CD4-positive, alpha-beta T cell treated with Interleukin-6 for 4 hours (primary cell): ENCODE measurements around the gene FGFR2.

Experiments used
- DNase-seq: peaks from one replicate; pipeline ENCODE4 v3.0.0-alpha.2; 2020; ENCODE audit warnings: mixed read lengths

Gene FGFR2

DNA sequence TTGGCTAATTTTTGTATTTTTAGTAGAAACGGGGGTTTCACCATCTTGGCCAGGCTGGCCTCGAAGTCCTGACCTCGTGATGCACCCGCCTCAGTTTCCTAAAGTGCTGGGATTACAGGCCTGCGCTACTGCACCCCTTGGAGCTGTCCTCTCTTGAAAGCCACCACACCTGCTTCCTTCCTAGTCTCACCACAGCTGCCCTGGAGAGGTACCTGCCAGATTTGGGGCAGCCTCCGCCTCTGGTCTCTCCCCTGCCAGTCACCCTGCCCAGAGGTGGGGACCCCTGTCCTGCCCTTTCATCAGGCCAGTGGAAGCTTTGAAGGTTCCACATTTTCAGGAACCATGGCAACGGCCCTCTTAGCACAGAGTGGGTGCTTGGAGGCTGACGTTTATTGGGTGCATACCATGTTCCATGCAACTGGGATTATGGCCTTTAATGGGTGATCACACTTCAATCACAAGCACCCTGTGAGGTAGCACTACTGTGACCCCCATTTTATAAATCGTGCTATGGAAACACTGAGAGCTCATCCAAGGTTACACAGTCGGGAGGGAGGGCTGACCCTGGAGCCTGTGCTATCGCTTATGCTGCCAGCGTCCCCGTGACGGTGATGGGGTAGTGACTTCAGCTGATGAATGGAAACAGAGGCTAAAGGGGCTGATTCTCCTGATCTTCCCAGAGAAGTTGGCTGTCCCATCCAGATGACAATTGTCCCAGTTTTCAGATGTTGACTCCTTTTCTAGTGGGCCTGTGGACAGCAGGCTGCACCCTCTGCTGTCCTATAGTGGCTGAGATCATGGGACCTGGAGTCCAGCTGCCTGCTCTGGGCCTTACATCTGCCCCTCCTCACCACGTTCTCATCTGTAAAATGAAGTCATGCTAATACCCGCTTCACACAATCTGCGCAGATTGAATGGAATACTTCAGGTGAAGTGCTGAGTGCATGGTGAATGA lies 11.5 kb upstream of the FGFR2 start:
- DNase-seq, result no peak

DNA sequence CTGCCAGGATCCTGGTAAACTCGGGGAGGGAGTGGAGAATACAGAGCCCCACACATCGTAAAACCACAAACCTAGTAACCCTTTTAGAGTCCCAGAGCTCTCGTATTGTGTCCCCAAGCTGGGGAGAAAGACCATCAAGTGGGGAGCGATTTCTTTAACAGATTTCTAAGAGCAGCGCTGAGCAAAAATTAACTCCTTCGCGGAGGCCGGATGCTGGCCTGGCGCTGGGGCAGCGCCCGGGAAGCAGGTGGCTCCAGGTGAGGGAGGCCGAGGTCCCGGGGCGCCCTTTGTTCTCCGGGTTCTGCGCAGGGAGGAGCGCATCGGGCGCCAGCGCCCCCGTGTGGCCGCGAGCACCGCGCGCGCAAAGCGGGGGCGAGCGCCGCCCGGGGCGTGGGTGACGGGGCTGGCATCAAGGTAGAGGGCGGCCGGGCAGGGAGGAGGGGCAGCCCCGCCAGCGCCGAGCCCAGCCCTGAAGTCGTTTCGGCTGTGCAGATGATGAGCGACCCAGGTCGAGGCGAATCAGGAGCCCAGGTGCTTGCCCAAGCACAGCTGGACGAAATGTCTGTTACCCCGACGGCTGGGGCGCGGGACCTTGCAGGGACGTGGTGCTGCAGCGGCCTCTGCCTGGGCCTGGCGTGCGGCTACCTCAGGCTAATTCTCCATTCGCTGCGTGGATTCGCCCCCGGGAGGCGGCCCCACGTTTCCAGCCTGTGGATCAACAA lies 10.4 kb upstream of the FGFR2 start:
- peak; percentile 12 for DNase-seq

DNA sequence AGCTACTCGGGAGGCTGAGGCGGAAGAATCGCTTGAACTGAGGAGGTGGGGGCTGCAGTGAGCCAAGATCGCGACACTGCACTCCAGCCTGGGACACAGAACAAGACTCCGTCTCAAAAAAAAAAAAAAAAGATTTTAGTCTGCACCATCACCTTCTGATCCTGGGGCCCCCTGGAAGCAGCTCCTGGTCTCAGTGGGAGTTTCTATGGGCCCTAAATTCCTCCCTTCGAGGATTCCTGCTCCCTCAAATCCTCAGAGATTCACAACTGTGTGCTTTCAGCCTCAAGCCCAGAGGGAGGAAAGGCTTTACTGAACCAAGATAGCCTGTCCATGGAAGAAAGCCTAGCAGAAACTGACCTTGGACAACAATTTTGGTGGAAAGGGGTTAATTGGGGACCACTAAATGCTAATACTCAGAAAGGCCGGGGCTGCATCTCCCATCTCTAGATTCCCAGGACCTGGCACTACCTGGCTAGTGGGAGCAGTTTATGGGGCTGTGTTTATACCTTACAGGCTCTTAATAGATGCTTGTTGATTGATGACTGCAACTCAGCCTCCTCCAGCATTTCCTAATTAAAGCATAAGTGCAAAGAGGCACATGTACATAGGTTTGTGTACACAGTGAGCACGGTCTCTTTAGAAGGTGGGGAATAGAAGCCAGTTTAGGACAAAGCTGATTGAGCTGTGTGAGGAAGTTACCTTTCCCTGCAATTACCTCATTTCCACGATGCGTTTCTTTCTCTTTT lies 9.2 kb upstream of the FGFR2 start:
- no peak for DNase-seq

DNA sequence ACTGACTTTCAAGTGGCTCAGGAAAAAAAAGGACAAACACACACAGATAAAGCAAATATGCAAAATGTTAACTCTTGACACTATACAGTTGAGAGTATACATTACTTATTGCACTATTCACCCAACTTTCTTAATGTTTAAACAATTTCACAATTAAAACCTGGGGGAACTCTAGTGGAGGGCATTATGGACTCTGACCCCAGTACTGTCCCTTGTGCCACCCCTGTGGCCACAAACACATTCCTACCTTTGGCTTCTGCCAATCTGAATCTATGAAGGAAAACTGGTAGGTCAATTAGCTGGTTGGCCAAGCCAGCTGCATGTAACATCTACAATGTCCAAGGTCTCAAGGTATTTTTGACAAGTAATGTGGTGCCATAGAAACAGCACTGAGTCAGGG lies 7.5 kb upstream of the FGFR2 start:
- DNase-seq, result no peak

DNA sequence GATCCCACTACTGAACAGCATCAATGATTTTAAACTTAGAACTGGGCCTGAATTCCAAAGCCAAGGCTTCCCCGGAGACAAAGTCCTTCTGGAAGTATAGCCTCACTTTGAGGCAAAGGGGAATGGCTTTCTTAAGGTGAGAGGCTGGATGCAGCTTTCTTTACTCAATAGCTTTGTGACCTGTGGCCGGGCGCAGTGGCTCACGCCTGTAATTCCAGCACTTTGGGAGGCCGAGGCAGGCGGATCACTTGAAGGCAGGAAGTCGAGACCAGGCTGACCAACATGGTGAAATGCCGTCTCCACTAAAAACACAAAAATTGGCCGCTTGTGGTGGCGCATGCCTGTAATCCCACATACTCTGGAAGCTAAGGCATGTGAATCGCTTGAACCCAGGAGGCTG lies 3.2 kb upstream of the FGFR2 start:
- no peak for DNase-seq

DNA sequence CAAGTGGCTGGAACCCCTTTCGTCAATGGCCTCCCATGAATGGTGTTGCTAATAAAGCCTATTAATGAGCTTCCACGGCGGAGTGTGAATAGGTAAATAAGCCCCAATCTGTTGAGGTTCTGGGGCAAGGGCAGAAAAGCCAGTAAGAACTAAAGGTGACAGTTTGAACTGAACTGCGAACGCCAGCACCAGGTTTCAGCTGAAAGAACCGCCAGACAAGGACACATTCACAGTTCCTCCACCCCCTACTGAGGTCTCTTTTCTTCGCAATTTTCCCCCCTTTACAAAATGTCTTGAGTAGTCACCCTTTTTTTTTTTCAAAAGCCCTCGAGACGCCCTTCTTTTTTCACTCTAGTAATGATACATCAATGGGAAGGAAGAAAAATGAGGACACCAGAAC lies 2.4 kb upstream of the FGFR2 start:
- DNase-seq, result no peak

DNA sequence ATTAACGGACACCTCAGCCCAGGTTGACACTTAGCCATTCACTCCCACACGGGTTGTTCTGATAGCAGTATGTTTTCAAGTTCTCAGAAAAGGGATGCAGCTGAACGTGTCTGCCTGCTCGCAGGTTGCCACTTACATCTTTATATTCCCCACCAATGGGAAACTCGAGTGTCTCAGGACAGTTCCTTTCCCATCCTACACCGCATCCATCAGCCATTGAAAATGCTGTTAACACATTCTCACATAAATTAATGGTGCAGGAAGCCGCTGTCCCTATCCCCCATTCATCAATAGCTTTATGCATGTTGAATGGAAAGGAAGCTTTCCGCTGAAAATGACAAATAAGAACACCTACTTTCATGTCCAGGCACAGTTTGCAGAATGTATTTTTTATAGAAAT lies 1.7 kb upstream of the FGFR2 start:
- no peak for DNase-seq

DNA sequence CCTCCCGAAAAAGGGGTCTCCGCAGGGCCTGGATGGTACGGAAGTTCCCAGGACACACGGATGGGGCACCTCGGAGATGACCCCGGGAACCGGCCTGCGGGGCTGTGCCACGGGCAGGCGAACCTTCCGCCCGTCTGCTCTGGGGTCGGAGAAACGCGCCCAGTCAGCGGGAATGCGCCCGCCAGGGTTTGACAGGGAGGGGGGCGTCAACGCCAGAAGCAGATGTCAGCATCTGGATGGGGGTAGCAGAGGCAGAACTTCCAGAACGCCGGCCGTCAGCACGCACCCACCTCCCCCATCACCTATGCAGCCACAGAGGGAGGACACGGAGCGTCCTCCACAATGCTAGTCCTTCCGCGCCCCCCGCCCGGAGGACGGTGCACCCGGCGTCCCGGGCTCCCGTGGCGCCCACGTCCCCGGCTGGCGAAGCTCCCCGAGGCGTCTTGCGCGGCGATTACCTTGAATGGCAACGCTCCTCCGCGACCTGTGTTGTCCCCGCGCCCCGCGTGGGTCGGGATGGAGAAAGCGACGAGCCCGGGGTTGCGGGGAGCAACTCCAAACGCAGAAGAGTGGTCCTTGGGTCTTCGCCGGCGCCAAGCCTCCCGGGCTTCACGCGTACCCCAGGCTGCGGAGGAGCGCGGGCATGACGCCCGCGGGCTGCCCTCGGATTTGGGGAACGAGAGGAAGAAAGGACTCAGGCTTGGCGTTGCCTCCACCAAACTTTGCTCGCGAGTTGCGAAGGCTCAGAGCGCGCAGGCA lies 561 bp downstream of the FGFR2 start:
- no peak for DNase-seq

DNA sequence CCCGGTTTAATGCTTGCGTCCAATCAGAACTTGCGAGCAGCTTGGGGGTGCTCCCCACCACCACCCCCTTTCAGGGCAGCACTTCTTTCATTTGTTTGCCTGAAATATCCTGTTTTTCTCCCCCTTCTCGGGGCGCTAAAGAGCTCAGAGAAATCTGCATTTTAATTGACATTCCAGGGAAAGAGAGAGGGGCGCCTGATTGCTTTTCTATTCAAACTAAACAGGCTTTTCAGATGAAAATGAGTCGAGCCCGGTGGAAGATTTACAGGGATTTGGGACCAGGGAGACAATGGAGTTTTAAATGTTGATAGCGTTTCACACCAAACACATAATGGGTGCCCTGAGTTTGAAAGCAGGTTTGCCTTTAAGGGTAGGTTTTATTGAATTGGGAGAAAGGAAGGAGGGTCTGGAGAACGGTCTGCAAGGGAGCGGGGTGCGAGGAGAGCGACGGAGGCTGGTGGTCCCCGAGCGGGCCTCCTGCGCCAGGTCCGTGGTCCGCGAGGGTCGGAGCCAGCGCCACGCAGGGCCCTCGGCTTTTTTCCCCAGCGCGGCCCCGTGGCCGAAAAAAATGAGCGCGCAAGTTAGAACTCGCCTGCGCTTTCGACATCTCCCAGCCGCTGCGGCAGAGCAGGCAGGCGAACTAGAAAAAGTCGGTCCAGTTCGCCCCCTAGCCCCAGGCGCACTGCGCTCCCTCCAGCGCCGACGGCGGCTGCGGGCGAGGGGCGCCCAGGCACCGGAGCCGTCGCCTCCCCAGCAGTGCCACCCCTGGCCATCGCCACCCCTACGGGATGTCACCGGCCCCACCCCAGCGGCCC lies 1.3 kb downstream of the FGFR2 start:
- DNase-seq, result no peak

DNA sequence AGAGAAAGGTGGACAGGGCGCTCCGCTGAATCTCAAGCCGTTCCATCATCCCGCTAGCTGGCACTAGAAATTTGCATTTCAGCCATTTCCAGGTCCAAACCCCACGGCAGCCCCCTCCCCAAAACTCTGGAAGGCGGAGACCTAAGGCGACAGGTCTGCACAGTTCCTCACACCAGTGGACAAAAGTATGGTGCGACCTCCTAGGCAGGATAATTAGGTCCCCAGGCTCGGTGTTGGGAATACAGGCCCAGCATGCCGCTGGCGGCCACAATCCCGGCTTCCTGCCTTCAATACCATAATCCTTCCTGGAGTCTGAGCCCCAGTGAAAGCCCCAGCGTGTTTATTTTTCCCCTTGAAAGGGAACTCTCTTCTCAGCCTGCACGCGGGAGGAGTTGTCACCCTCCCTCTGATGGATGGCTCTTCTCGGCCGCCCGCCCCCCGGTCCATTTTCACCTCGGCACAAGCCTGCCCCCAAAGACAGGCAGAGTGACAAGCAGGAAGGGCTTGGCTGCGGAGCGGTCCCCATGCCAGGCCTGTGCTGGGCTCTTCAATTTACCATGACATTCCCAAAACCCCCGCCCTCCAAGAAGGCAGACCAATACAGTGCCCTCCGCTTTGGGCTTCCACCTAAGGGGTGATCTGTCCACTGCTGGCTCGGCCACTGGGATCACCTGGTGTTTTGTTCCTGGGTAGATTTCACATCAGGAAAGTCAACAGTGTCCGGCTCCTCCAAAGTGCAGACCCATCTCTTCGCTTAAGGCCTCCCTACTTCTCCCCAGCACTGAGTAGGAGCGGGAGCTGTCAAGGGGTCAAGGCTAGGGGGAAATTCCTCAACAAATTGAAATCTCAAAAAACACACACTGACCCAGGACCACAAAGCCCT lies 2.2 kb downstream of the FGFR2 start:
- DNase-seq, result no peak

DNA sequence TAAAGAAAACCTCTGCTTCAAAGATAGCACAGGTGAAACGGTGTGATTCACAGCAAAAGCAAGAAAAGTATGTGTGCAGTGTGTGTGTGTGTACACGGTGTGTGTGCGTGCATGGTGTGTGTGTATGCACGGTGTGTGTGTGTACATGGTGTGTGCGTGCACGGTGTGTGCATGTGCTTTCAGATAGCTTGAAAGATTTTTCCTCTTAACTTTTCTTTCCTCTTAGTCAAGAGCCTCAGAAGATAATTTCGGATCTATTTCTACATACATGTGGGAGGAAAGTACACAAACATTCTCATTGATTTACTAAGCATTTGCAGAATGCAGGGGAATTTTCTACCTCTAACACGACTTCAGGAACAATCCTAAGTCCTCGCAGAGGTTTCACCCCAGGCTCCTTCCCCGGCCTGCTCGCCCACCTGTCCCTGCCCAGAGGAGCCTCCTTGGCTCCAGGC lies 2.9 kb downstream of the FGFR2 start:
- no peak for DNase-seq

DNA sequence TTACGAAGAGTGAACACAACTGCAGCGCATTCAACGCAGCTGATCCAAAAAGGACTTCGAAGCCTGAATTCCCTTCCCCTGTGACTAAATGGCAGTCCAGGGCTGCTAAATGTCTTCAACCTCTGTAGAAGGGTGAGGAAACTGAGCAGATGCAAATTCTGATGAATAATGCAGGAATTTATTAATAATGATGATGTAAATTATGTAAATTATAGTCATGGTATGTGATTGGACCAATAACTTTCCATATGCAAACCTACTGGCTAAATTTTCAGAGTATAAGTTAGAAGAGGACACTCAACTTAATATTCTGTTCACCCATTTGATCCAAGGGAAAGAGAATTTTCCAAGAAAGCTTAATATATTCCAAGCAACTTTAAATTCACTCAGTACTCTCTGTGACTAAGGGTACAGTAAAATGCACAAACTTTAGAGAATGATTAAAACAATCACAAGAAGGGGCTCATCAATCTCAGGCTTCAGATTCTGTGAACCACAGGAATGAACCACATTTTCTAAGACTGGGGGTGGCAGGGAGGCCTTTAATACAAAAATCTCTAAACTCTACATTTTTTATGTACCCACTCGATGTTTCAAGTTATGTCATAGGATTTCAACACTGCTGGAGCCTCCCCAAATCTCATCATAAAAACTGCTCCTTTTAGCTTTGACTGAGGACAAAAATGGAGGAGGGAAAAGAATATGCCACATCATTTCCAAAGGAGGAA lies 3.5 kb downstream of the FGFR2 start:
- DNase-seq, result no peak

DNA sequence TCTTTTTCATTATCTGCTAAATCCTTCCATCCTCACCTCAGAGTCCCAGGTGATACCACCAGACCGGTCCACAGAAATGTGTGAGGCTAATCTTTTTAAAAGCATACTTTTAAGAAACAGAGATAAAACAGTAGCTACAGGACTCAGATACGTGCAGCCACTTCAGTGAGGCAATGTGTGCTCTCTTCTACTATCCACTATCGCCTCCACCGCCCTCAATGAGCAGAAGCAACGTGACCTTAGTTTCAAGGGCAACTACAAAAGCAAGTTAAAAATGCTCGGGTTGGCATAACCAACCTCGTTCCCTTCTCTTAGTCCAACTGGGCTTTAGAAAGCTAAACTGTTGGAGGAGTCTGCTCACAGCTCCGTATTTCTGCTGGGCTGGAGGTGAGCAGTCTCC lies 4.2 kb downstream of the FGFR2 start:
- no peak for DNase-seq

DNA sequence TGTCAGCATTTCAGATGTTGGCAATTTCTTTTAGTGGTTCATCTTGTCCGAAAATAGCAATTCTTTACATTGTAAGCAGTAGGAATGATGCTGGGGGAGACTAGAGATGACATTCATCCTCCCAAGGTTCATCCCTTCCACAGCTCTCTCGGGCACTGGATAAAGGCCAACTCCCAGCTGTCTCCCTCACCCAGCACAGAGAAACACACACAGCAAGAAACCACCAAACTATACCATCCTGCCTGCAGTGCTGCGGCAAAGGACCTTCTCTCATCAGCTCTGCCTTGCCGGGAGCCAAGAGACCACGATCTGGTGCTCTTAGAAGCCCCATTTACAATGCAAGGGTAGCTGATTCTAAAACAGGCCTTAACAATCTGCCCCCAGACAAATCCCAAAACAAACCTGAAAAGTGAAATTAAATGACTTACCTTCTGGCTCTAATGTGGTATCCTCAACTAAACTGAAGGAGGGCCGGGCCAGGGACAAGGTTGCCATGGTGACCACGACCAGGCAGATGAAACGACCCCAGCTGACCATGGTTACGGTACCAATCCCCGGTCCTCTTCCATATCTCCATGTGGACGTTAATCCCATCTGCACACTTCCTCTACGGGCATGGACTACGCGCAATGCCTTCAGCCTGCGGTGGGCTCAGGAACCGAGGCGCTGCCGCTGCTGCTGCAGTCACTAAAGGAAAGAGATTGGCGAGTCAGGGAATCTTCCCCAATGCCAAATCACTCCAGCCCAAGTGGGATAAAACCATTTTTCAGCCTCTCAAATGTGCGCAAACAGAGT lies 4.8 kb downstream of the FGFR2 start:
- no peak for DNase-seq

DNA sequence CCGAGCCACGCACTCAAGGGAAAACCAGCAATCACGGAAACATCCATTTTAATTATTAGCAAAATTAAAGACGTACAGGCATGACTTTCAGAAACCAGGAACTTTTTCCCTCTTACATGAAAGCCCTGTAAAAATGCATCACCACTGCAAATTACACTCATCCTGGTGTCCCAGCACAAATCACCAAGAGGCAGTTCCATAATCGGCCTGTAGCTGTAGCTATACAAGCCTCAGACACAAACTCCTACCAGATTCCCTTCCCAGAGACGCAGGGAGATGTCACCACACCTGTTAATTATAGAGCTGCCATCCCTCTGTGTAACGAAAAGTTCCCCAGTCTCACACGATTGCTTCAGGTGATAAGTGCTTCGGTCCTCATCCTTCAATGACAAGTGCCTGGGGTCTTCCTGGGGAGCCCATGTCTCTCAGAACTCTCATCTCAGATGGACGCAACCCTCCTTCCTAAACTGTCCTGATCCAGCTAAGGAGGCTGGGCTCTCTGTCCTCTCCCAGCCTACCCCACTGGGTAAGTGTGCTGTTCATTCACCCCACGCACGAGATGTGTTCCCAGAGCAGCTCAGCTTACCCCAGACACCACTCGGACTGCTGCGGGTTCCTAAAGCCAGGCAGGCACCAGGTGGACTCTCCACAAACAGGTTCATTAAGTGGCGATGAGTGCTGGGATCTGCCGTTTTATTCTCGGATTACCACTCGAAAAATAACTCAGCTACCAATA lies 5.9 kb downstream of the FGFR2 start:
- DNase-seq, result no peak

DNA sequence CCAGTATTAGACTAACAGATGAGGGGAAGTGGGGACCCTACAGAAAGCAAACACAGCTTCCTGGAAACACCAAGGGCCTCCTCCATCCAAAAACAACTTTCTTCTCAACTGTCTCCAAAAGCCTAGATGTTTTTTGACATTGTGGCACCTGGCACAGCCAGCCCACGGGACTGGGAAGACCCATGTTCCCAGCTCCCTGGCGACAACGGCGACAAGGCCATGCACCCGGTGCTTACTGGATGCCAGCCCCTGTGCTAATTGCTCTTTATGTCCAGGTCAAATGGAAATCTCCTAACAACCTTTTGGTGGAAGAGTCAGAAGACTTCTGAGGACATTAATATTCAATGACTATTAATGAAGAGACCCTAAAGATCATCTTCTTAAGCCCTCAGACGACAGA lies 7.1 kb downstream of the FGFR2 start:
- no peak for DNase-seq

DNA sequence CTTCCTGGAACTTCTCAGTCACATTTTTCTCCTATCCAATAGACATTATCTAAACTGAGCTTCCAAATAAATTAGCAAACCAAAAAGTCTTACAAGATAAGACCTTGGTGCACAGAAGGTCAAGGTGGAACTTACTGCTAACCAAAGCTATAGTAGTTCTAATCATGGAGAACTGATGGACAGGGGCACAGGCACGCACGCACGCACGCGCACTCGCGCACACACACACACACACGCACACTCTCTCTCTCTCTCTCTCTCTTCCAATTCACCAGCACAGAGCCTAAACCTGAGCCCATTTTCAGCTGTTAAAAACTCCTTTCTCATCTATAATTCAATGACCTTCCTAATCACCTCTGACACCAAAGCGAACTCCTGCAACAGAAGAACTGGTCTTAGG lies 7.5 kb downstream of the FGFR2 start:
- DNase-seq, result no peak

DNA sequence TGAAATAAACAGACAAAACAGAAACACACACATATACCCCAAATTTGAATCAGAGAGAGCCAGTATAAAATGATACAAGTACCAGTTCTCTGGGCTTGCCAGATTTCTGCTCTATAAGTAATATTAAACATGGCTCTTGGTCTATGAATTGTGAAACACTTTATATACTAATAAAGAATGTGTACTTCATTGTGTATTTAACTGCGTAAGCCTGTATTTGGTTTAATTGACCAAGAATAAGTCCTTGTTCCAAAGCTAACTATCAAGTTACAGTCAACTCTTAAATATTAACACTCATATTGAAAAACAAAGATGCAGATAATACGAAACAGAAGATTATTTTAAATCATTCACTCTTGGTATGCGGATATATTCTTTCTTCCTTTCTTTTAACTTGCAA lies 8.7 kb downstream of the FGFR2 start:
- no peak for DNase-seq
